HepG2 (cell line): ENCODE data around the gene NANOS1. TPM values are rescaled to one million over a fixed set of nuclear protein-coding genes. Genes with fewer than 3 reads are reported as not detected.

Source experiments
- AHDC1 ChIP-seq: sonication (generic); formaldehyde crosslinking; IDR thresholded peaks from 2 replicates; pipeline ENCODE4 v1.5.1; 2020; ENCODE audit warnings: mild to moderate bottlenecking, missing genetic modification reagents, borderline replicate concordance
- CENPX ChIP-seq: sonication (generic); formaldehyde crosslinking; IDR thresholded peaks from 2 replicates; pipeline ENCODE4 v1.9.0; 2021; ENCODE audit warnings: mild to moderate bottlenecking, missing genetic modification reagents, moderate library complexity
- DNMT1 ChIP-seq: sonication (generic); formaldehyde crosslinking; IDR thresholded peaks from 2 replicates; pipeline ENCODE4 v1.5.1; 2020; ENCODE audit warnings: mild to moderate bottlenecking, missing genetic modification reagents
- EED ChIP-seq: sonication (generic); formaldehyde crosslinking; IDR thresholded peaks from 2 replicates; pipeline ENCODE4 v1.5.0; 2020; ENCODE audit warnings: mild to moderate bottlenecking, missing genetic modification reagents
- HOXA3 ChIP-seq: sonication (generic); formaldehyde crosslinking; IDR thresholded peaks from 2 replicates; pipeline ENCODE4 v1.5.0; 2020; ENCODE audit warnings: missing genetic modification reagents
- HOXA9 ChIP-seq: sonication (generic); formaldehyde crosslinking; IDR thresholded peaks from 2 replicates; pipeline ENCODE4 v1.8.1; 2022; ENCODE audit warnings: missing genetic modification reagents, mild to moderate bottlenecking, moderate library complexity, borderline replicate concordance
- KAT2B ChIP-seq: fragments of 150-350 bp; IDR thresholded peaks from 2 replicates; pipeline ENCODE4 v1.6.1; 2014; ENCODE audit warnings: low read depth, low read length, borderline replicate concordance
- KLF6 ChIP-seq: IDR thresholded peaks from 2 replicates; pipeline ENCODE4 v1.8.0; 2016; ENCODE audit warnings: missing biosample characterization, missing genetic modification reagents
- NAIF1 ChIP-seq: sonication (generic); formaldehyde crosslinking; IDR thresholded peaks from 2 replicates; pipeline ENCODE4 v1.5.0; 2020; ENCODE audit warnings: mild to moderate bottlenecking, missing genetic modification reagents, borderline replicate concordance
- ONECUT2 ChIP-seq: sonication (generic); formaldehyde crosslinking; IDR thresholded peaks from 2 replicates; pipeline ENCODE4 v1.4.0; 2020; ENCODE audit warnings: missing genetic modification reagents
- RFXANK ChIP-seq: IDR thresholded peaks from 2 replicates; pipeline ENCODE4 v1.6.1; 2016
- SNRNP70 ChIP-seq: fragments of 200-400 bp; formaldehyde crosslinking; IDR thresholded peaks from 2 replicates; pipeline ENCODE4 v1.6.1; 2017; ENCODE audit warnings: mild to moderate bottlenecking, low read depth, low read length, moderate library complexity
- TBX2 ChIP-seq: sonication (generic); formaldehyde crosslinking; IDR thresholded peaks from 2 replicates; pipeline ENCODE4 v1.5.0; 2020; ENCODE audit warnings: missing genetic modification reagents, mild to moderate bottlenecking, borderline replicate concordance
- ZC3H13 ChIP-seq: sonication (generic); formaldehyde crosslinking; IDR thresholded peaks from 2 replicates; pipeline ENCODE4 v1.8.1; 2023; ENCODE audit warnings: mild to moderate bottlenecking, missing genetic modification reagents, moderate library complexity
- ZNF121 ChIP-seq: sonication (generic); formaldehyde crosslinking; IDR thresholded peaks from 2 replicates; pipeline ENCODE4 v1.5.0; 2020; ENCODE audit warnings: mild to moderate bottlenecking, missing genetic modification reagents
- ZNF501 ChIP-seq: sonication (generic); formaldehyde crosslinking; IDR thresholded peaks from 2 replicates; pipeline ENCODE4 v1.5.1; 2020; ENCODE audit warnings: mild to moderate bottlenecking, moderate library complexity, missing genetic modification reagents
- ZNF614 ChIP-seq: IDR thresholded peaks from 2 replicates; pipeline ENCODE4 v1.6.1; 2018; ENCODE audit warnings: missing biosample characterization, missing genetic modification reagents, inconsistent platforms, borderline replicate concordance
- ZNF773 ChIP-seq: sonication (generic); formaldehyde crosslinking; IDR thresholded peaks from 2 replicates; pipeline ENCODE4 v1.4.0; 2020; ENCODE audit warnings: missing genetic modification reagents, borderline replicate concordance
- ZNF883 ChIP-seq: sonication (generic); formaldehyde crosslinking; IDR thresholded peaks from 2 replicates; pipeline ENCODE4 v1.5.1; 2020; ENCODE audit warnings: mild to moderate bottlenecking, missing genetic modification reagents; ENCODE audit errors: not compliant biosample characterization
- polyA plus RNA-seq, 8 experiments: library from polyadenylated mRNA; depleted of rRNA in 3 of 8; stranded (reverse) in 7 of 8; unstranded in 1 of 8; fragments of >200 nt; fragmentation: Illumina TruSeq in 4 of 8; extraction: Trizol in 4 of 8; gene quantifications; 2 replicates each; pipeline versions ENCODE4 v1.2.1 to v1.2.3, GENCODE V29; 2011 to 2016; ENCODE audit warnings: low read depth in 4 of 8, missing spikeins in 1 of 8, mixed read lengths in 1 of 8; ENCODE audit not compliant: insufficient read depth in 1 of 8
- total RNA-seq, 5 experiments: library from RNA; depleted of rRNA; stranded (reverse); fragments of >200 nt; fragmentation: Illumina TruSeq; extraction: Trizol; gene quantifications; 2 replicates each; pipeline ENCODE4 v1.2.3, GENCODE V29; 2016; ENCODE audit warnings: low read depth in 1 of 5
- TF ChIP-seq, protein P1 (sequence below): sonication (generic); formaldehyde crosslinking; IDR thresholded peaks from 2 replicates; pipeline ENCODE4 v1.8.0; 2023; ENCODE audit warnings: mild to moderate bottlenecking, missing genetic modification reagents
- TF ChIP-seq, protein P2 (sequence below): sonication (generic); formaldehyde crosslinking; conservative IDR thresholded peaks from 2 replicates; pipeline ENCODE4 v1.8.1; 2023; ENCODE audit warnings: missing genetic modification reagents
- TF ChIP-seq, protein P3 (sequence below): sonication (generic); formaldehyde crosslinking; IDR thresholded peaks from 2 replicates; pipeline ENCODE4 v1.4.0; 2020; ENCODE audit warnings: missing genetic modification reagents

Gene NANOS1
- total and polyA plus RNA-seq, 2 of the 13 experiments (the other 11 are each of a cell fraction or from before 2014, with no cell fraction given): 1.7 to 2.2 TPM

- TF ChIP-seq AHDC1 (CRISPR knock-in tag) (peak; percentile 45; the same call in 1 of the 2 replicates), ZNF883 (peak; percentile 94), CENPX (CRISPR knock-in tag) (no peak), NAIF1 (CRISPR knock-in tag) (peak; percentile 66; the same call in 1 of the 2 replicates), DNMT1 (CRISPR knock-in tag) (no peak), ZC3H13 (CRISPR knock-in tag) (no peak), HOXA3 (CRISPR knock-in tag) (peak; percentile 78; the same call in 1 of the 2 replicates), HOXA9 (CRISPR knock-in tag) (peak; percentile 56; the same call in 1 of the 2 replicates), SNRNP70 (no peak), ZNF614 (CRISPR knock-in tag) (peak; percentile 44; the same call in 1 of the 2 replicates), EED (CRISPR knock-in tag) (no peak; the same call in 1 of the 2 replicates), ZNF121 (CRISPR knock-in tag) (peak; percentile 32; the same call in 1 of the 2 replicates), KLF6 (CRISPR knock-in tag) (no peak; the same call in 1 of the 2 replicates), TBX2 (peak; percentile 88), ZNF501 (peak; percentile 39; the same call in 1 of the 2 replicates), RFXANK (CRISPR knock-in tag) (no peak), ONECUT2 (CRISPR knock-in tag) (no peak), ZNF773 (CRISPR knock-in tag) (no peak), KAT2B (no peak)
- TF ChIP-seq, protein P1, sequence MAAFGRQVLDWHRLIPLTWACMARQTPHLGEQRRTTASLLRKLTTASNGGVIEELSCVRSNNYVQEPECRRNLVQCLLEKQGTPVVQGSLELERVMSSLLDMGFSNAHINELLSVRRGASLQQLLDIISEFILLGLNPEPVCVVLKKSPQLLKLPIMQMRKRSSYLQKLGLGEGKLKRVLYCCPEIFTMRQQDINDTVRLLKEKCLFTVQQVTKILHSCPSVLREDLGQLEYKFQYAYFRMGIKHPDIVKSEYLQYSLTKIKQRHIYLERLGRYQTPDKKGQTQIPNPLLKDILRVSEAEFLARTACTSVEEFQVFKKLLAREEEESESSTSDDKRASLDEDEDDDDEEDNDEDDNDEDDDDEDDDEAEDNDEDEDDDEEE (CRISPR knock-in tag): no peak
- TF ChIP-seq, protein P2, sequence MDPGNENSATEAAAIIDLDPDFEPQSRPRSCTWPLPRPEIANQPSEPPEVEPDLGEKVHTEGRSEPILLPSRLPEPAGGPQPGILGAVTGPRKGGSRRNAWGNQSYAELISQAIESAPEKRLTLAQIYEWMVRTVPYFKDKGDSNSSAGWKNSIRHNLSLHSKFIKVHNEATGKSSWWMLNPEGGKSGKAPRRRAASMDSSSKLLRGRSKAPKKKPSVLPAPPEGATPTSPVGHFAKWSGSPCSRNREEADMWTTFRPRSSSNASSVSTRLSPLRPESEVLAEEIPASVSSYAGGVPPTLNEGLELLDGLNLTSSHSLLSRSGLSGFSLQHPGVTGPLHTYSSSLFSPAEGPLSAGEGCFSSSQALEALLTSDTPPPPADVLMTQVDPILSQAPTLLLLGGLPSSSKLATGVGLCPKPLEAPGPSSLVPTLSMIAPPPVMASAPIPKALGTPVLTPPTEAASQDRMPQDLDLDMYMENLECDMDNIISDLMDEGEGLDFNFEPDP (CRISPR knock-in tag): no peak
- TF ChIP-seq, protein P3, sequence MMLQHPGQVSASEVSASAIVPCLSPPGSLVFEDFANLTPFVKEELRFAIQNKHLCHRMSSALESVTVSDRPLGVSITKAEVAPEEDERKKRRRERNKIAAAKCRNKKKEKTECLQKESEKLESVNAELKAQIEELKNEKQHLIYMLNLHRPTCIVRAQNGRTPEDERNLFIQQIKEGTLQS (CRISPR knock-in tag): peak; percentile 40; the same call in 1 of the 2 replicates
Measured at GRCh38 chr10:119080521-119081259, 51.2 kb downstream of the NANOS1 start, which contains the start of gene EIF3A (continued).
